ENCODE measurements around the gene BANP. TPM values are rescaled to one million over a fixed set of nuclear protein-coding genes. Genes with fewer than 3 reads are reported as not detected.
"Not testable (repeated sequence)": the region's sequence is repeated elsewhere in the genome, so short reads cannot be mapped to it uniquely, and the experiment has no call there.

Gene BANP
- total RNA-seq, 1 experiment from 2014 or later: 37.2 TPM

DNA sequence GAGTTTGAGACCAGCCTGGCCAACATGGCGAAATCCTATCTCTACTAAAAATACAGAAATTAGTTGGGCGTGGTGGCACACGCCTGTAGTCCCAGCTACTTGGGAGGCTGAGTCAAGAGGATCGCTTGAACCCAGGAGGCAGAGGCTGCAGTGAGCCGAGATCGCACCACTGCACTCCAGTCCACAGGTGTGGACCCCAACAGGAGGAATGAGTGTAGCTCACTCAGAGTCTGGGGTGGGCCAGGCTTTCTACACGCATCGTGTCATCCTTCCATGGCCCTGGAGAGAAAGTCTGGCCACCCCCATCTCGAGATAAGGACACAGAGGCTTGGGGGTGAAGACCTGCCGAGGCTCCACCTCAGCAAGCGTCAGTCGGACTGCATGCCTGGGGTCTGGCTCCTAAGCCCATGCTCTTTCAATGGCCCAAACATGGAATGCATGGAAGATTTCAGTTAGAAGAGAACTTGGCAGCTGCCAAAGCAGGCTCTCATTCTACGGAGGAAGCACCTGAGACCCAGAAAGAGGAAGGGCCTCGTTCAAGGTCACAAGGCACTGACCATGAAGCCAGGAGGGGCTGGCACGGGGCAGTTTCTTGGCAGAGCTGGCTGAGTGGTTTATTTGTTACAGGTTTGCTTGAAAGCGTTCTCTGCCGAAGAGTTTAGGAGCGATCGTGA lies 16.3 kb upstream of the BANP start:
- H3K9me2 ChIP-seq (ENCODE audit: insufficient read depth); H3K9me3 ChIP-seq (ENCODE audit: control insufficient read depth in 1 of 2, insufficient read depth in 1 of 2, low read depth in 1 of 2, low read length in 2 of 2); H4K20me1 ChIP-seq (ENCODE audit: insufficient read depth); DNase-seq (ENCODE audit: low read depth, low spot score); H3K79me2 ChIP-seq (ENCODE audit: insufficient read depth, low read length); H3K4me2 ChIP-seq (ENCODE audit: low read length); H3K27me3 ChIP-seq (ENCODE audit: insufficient read depth, low read length); BruUV-seq (replicated peaks); H3K9ac ChIP-seq (ENCODE audit: low read length); CTCF ChIA-PET; ATAC-seq; intact Hi-C loops (cut with micrococcal nuclease); H3K4me3 ChIP-seq (replicated peaks in 1 of 2; ENCODE audit: low read depth in 1 of 2, low read length in 2 of 2); H2AFZ ChIP-seq (ENCODE audit: low read depth, low read length, poor library complexity, severe bottlenecking); H3K27ac ChIP-seq (ENCODE audit: low read depth, low read length); H3K4me1 ChIP-seq (ENCODE audit: control insufficient read depth in 1 of 2, insufficient read depth in 2 of 2, low read length in 2 of 2); H3K36me3 ChIP-seq (ENCODE audit: control insufficient read depth in 1 of 2, insufficient read depth in 2 of 2, low read length in 2 of 2); POLR2A ChIA-PET: not testable (repeated sequence)
- RAD21 ChIA-PET (ENCODE audit: low non-redundant PET in 1 of 2, low total read pairs in 2 of 2, uncharacterized antibody in 2 of 2, unreplicated experiment in 2 of 2): interaction anchor here in 1 of 2 experiments (0.6 kb wide), 1 partner anchor 9 kb away, joined by 3 read pairs; no protein-coding TSS in a partner anchor

DNA sequence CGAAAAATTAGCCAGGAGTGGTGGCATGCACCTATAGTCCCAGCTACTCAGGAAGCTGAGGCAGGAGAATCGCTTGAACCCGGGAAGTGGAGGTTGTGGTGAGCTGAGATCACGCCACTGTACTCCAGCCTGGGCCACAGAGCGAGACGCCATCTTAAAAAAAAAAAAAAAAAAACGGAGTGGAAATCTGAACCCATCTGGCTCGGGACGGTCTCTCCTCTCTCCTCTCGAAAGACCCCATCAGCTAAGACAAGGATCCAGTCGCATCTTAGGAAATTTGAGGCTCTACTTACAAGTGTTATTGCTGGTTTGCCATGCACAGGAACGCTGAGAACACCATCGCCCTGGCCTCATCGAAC lies 15.2 kb upstream of the BANP start:
- RAD21 ChIA-PET (ENCODE audit: low non-redundant PET in 1 of 2, low total read pairs in 2 of 2, uncharacterized antibody in 2 of 2, unreplicated experiment in 2 of 2); ATAC-seq; H3K4me1 ChIP-seq (ENCODE audit: control insufficient read depth in 1 of 2, insufficient read depth in 2 of 2, low read length in 2 of 2); H3K27ac ChIP-seq (ENCODE audit: low read depth, low read length); intact Hi-C loops (cut with micrococcal nuclease); H3K9me2 ChIP-seq (ENCODE audit: insufficient read depth); BruUV-seq (replicated peaks); H3K4me2 ChIP-seq (ENCODE audit: low read length); CTCF ChIA-PET; H3K9ac ChIP-seq (ENCODE audit: low read length); H3K79me2 ChIP-seq (ENCODE audit: insufficient read depth, low read length); H3K36me3 ChIP-seq (ENCODE audit: control insufficient read depth in 1 of 2, insufficient read depth in 2 of 2, low read length in 2 of 2); H4K20me1 ChIP-seq (ENCODE audit: insufficient read depth); POLR2A ChIA-PET; H2AFZ ChIP-seq (ENCODE audit: low read depth, low read length, poor library complexity, severe bottlenecking); H3K9me3 ChIP-seq (ENCODE audit: control insufficient read depth in 1 of 2, insufficient read depth in 1 of 2, low read depth in 1 of 2, low read length in 2 of 2); H3K4me3 ChIP-seq (replicated peaks in 1 of 2; ENCODE audit: low read depth in 1 of 2, low read length in 2 of 2); DNase-seq (ENCODE audit: low read depth, low spot score); H3K27me3 ChIP-seq (ENCODE audit: insufficient read depth, low read length): not testable (repeated sequence)

Measured in HCT116 (cell line).